B cell (primary cell): ENCODE data around the gene MZF1.

Source experiments
- CTCF ChIP-seq: fragments of 200-600 bp; IDR thresholded peaks from one replicate; pipeline ENCODE4 v1.8.0; 2022; ENCODE audit warnings: antibody characterized with exemption, mild to moderate bottlenecking
- EZH2 ChIP-seq: IDR thresholded peaks from 2 replicates; pipeline ENCODE4 v1.6.1; 2012; ENCODE audit warnings: borderline replicate concordance, low read depth, mild to moderate bottlenecking, moderate library complexity, low read length; ENCODE audit not compliant: insufficient read depth, poor library complexity, severe bottlenecking

- TF ChIP-seq CTCF (no peak), EZH2 (no peak)
These were observed 23.3 kb downstream of the MZF1 start for GRCh38 chr19:58549664-58550361.
